ENCODE data around the gene ATP1A2.

The ATP1A2 gene

DNA sequence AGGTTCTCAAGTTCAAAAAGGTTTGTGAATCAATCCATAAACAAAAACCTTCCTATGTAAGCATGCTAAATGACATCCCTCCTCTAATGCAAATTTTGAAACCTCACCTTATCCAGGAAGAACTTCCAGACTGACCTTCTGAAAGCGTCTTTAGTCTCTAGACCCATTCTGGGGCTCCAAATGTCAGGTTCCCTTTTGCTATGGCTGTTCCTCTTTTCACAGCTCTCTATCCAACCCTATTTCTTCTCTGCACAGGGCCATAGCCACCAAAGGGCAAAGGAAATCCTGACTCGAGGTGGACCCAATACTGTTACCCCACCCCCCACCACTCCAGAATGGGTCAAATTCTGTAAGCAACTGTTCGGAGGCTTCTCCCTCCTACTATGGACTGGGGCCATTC, 39.2 kb downstream of the ATP1A2 start:
- no peak for DNase-seq

DNA sequence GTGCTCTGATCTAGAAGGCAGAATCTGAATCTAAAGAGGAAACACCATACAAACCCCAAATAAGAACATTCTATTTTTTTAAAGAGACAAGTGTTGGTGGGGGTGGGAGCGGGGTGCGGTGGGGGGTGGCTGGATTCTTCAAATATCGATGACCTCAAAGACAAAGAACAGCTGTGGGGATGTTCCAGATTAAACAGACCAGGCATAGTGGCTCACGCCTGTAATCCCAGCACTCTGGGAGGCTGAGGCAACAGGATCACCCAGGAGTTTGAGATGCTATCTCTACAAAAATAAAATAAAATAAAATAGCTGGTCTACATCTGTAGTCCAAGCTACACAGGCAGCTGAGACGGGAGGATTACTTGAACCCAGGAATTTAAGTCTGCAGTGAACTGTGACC, 40.8 kb downstream of the ATP1A2 start:
- no peak for DNase-seq

DNA sequence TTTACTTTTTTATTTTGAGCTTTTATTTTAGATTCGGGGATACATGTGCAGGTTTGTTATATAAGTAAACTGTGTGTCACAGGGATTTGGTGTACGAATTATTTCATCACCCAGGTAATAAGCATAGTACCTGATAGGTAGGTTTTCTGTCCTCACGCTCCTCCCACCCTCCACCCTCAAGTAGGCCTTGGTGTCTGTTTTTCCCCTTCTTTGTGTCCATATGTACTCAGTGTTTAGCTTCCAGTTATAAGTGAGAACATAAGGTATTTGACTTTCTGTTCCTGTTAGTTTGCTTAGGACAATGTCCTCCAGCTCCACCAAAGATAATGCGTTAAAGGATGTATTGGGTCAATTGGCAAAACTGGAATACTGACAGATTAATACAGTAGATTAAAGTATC, 41.6 kb downstream of the ATP1A2 start:
- DNase-seq, result no peak

DNA sequence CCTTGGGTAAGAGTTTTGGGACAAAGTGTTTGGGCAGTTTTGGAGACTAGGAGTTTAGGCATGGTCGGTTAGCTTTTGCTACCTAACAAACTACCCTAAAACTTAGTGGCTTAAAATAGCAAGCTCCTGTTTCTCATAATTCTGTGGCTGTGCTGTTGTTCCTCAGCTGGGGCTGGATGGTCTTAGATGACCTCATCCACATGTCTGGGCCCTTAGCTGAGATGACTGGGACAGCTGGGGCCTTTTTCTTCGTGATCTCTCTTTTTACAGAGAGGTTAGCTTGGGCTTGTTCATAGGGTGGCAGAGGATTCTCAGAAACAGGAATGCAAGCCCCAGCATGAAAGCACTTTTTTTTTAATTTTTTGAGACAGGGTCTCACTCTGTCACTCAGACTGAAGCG, 42.5 kb downstream of the ATP1A2 start:
- no peak for DNase-seq

DNA sequence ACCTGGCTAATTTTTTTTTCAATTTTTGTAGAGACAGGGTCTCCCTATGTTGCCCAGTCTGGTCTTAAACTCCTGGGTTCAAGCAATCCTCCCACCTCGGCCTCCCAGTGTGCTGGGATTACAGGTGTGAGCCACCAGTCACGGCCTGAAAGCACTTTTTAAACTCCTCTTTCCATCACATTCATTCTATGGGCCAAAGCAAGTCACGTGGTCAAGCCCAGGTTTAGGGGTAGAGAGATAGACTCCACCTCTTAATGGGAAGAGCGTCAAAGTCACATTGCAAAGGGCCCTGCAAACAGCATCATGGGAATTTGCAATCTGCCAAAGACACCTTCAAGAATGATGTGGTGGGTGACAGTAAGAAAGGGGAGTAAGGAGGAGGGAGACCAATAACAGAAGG, 43.0 kb downstream of the ATP1A2 start:
- DNase-seq, result no peak

DNA sequence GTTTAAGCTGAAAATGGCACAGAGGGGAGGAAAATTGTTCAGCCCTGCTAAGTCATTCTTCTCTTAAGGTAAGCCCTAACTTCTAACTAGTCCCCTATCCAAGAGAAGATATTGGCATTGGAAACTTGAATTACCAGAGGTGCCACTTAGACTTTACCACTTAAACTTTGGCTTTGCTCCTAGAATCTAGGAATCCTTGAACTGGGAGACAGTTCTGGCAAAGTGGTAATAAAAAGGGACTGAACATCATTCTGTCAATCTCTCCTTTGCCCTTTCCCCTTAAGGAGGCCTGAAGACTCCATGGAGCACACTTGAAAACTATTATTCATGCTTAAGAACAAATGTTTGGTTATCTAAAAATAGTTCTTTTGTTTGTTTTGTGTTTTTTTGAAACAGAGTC, 44.3 kb downstream of the ATP1A2 start:
- no peak for DNase-seq

DNA sequence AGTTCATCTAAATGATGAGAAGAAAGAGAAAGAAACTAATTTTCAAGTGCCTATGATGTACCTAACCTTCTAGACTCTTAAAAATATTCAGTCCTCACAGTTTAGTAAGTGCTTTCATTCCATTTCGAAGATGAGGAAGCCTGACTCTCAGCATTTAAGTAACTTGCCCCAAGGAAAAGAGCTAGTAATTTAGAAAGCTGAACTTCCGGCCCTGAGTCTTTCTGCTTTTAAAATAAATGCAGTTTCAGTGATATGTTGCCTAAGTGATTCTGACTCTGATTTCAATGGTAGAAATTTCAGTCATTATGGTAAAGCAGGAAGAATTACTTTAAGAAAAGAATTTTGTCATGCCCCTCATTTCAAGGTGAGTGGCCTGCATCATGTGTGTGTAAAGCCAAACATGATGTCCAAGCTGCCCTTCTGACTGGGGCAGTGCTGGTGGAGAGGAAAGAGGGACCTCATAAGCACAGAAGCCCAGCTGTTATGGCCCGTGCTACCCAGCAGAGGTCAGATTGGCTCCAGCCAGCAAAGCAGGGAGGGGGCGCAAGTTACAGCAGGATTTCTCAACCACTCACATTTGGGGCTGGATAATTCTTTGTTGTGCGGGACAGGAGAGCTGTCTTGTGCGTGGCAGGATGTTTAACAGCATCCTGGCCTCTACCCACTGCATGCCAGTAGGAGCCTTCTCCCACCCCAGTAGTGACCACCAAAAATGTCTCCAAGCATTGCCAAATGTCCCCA, 46.6 kb downstream of the ATP1A2 start:
- DNase-seq, result no peak

DNA sequence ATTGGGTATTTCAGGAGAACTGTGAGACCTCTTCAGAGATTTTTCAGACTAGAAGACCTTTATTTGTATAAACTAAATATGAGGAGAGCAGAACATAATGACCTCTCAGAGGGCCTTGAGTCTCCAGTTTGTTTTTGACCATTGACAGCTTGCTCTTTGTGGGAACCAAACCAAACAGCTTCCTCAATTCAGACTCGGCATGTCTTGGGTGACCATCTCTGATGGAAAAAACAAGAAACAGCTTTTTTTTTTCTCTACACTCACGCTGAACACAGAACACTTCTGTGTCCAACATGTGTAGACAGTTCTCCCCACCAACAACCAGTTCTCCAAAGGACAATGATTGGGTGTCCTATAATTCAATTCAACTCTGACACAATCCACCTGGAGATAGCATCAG, 47.4 kb downstream of the ATP1A2 start:
- no peak for DNase-seq

DNA sequence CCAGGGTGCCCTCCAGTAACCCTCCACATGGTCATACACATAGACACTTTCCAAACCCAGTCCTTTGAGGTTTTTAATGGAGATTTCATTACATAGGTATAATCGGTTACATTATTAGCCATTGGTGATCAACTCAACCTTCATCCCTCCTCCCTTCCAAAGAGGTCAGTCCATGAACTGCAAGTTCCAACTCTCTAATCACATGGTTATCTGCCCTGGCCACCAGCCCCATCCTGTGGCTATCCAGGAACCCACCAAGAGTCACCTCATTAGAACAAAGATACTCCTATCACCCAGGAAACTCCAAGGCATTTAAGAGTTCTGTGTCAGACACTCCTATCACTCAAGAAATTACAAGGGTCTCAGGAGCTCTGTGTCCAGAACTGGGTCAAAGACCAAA, 48.1 kb downstream of the ATP1A2 start:
- DNase-seq, result no peak

DNA sequence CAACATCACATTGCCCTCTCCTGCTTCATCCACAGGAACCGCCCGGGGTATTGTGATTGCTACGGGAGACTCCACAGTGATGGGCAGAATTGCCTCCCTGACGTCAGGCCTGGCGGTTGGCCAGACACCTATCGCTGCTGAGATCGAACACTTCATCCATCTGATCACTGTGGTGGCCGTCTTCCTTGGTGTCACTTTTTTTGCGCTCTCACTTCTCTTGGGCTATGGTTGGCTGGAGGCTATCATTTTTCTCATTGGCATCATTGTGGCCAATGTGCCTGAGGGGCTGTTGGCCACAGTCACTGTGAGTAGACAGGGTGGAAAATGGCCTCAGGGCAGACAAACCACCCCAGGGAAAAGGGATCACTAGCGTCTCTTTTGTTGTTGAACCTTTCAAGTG, 48.6 kb downstream of the ATP1A2 start:
- no peak for DNase-seq

DNA sequence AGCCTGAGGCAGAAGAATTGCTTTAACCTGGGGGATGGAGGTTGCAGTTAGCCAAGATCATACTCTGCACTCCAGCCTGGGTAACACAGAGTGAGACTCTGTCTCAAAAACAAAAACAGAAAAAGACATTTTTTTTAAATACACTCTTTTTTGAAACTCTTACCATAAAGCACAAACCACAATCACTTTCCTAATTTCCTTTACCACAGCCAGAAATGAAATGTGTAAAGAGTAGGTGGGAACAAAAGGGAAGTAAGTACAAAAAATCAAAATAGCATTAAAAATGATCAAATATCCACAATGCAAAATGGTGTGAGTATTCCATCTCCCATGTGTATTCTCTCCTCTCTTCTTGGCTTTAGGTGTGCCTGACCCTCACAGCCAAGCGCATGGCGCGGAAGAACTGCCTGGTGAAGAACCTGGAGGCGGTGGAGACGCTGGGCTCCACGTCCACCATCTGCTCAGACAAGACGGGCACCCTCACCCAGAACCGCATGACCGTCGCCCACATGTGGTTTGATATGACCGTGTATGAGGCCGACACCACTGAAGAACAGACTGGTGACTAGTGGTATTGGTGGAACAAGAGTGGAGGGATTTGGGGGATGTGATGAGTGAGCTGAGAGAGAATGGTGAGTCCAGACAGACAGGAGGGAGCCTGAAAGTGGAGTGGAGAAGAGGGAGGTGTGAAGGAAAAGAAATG, 50.8 kb downstream of the ATP1A2 start:
- no peak for DNase-seq

DNA sequence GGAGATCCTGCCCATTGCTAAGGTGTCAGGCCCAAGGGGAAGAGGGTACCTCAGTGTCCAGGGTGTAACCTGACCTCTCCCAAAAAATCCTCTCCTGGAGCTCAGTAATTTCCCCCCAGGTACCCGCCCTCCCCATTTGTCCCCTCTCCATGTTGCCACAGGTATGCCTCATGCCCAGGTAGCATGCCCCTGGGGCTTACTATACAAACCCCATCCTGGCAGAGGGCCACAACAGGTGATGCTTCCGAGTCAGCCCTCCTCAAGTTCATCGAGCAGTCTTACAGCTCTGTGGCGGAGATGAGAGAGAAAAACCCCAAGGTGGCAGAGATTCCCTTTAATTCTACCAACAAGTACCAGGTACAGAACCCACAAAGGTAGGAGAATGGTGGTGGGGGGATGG, 51.5 kb downstream of the ATP1A2 start:
- no peak for DNase-seq

DNA sequence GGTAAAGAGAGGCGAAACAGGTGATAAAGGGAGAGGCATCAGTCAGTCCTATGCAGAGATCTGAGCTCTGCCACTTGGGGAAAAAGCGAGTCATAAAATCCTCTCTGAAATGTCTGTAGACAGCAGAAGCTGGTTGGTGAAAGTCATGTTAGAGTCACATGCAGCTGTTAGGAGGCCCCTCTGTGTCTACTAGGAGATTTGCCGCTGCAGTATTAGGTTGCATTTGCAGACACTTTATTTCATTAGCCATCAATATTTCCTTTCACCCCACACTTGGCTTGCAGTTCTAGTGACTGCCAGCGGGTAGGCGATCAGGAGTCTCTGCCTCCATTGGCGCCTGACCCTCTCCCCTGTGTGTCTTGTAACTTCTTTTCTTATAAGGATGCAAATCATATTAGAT, 52.0 kb downstream of the ATP1A2 start:
- no peak for DNase-seq

DNA sequence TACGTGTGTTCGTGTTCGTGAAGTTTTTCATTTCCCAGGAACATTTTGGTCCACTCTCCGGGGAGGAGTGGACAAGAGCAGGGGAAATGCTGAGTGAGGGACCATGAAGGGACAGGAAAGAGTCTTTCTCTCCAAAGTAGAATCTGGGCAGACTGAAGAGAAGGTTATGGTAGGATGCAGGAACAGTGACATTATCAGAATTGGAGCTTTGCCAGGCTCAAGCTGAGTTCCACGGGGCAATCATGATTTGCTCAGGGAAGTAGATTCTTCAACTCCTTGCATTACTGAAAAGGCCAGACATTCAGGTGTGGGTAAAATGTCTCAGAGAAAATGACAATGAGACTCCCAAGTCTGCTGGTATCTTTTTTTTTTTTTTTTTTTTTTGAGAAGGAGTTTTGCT, 52.5 kb downstream of the ATP1A2 start:
- no peak for DNase-seq

DNA sequence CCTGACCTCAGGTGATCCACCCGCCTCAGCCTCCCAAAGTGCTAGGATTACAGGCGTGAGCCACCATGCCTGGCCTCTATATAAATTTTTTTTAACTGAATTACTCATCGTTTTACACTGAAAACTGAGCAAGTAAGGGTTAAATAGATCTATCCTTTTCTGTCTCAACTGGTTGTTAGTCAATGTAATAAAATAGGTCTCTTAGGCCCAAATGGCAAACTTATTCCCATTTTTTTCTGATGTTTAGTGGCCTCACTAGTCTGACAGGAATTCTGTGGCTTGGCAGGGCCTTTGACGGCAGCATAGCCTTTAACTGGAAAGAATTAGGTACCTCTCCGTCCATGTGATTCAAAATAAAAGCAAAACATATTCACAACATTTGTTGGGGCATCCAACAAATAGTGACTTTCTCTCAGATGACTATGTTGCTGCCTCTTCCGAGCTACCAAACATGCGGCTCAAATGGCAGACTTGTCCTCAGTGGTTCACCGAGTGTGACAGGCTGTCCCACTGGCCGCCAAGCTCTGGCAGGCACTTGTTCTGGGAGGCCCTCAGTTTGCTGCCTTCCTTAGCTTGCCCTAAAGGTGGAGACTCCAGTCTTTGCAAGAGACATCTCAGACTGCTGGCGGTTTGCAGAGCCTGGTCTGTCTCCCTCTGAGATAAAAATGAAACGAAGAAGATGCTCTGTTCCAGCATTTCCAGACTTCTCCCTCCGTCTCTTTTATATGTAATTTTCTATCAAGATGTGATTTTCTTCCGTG, 53.2 kb downstream of the ATP1A2 start:
- no peak for DNase-seq

DNA sequence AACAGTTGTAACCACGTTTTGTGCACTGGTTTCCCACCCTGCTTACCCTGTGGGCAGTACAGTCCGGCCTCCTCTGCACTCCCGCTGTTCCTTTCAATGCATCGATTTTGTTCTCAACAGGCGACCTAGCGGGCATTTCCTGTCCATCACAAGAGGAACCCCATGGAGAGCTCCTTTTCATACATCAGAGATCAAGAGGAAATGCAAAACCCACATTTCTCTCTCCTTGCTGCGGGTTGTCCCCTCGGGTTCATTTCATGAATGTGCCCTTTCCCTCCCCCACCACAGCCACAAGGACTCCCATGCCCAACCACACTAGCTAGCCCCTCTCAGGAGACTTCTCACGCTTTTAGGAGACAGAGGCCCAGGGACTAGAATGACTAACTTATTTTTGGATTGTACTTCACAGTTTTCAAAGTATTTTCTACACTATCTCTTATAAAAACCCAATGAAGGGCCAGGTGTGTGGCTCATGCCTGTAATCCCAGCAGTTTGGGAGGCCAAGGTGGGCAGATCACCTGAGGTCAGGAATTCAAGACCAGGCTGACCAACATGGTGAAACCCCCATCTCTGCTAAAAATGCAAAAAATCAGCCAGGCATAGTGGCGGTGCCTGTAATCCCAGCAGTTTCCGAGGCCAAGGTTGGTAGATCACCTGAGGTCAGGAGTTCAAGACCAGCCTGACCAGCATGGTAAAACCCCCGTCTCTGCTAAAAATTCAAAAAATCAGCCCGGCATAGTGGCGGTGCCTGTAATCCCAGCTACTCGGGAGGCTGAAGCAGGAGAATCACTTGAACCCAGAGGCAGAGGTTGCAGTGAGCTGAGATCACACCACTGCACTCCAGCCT, 54.2 kb downstream of the ATP1A2 start:
- no peak for DNase-seq

DNA sequence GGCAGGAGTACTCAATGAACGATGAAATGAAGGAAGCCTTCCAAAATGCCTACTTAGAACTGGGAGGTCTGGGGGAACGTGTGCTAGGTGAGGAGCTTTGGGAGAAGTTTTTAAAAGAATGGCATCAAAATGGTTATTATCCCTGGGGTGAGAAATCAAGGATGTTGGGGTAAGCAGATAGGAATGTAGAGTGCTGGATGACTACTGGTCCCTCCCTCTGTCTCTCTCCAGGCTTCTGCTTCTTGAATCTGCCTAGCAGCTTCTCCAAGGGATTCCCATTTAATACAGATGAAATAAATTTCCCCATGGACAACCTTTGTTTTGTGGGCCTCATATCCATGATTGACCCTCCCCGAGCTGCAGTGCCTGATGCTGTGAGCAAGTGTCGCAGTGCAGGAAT, 55.8 kb downstream of the ATP1A2 start:
- no peak for DNase-seq

DNA sequence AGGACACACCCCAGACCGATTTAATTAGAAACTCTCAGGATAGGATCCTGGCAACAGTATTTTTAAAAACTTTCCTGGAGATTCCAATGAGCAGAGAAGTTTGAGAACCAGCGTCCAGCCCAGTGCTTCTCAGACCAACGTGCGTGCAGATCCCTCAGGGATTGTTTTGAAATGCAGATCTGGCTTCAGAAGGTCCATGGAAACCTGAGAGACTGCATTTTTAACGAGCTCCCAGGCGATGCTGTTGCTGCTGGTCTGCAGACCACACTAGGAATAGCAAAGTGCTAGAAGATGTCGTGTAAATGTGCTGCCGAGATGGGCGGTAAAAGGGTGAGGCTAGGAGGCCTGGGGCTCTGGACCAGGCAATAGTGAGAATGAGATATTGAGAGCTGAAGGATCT, 56.4 kb downstream of the ATP1A2 start:
- DNase-seq, result no peak

DNA sequence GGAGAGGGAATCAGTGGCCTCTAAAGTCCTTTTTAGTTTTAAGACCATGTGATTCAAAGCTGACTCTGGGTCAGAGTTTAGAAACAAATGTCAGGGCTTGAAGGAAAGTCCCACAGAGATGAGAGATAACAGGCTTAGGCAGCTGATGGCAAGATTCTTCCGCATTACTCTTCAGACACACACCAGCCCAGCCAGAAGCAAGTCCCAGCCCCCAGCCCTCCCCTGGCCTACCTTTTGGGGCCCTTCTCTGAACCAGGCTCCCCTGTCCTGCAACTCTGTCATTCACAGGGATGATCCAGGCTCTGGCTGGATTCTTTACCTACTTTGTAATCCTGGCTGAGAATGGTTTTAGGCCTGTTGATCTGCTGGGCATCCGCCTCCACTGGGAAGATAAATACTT, 61.7 kb downstream of the ATP1A2 start:
- no peak for DNase-seq

DNA sequence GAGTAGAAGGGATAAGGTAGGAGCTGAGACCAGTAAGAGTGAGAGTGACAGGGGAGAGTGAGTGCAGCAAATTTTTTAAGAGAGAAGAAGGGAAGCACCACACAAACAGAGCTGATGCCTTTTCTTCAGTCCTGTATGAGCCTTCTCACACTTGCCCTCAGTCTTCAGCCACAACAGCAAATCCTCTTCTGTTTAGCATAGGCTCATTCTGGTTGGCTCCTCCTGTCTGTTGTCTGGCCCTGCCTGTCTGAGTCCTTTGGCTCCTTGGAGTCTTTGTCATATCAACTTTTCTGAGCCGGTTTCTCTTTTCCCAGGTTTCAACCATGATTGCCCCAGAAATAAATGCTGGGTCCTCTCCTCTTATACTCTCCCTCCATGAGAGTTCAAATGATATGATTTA, 62.1 kb downstream of the ATP1A2 start:
- DNase-seq, result no peak

DNA sequence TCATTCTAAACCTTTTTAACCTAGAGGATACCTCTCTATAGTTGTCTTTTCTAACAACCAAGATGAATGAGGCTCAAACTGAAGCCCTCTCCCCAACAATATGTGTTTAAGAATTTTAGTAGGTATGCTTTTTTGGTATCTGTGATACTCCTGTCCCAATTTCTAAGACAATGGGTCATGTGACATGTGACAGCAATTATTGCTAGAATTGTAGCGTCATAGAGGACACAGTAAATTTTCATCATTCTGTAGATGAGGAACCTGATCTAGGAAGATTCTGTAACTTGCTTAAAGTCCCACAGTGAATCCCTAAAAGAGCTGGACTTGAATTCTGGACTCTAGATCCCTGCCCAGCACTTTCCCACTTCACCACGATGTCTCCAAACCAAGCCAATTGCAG, 63.2 kb downstream of the ATP1A2 start:
- no peak for DNase-seq

DNA sequence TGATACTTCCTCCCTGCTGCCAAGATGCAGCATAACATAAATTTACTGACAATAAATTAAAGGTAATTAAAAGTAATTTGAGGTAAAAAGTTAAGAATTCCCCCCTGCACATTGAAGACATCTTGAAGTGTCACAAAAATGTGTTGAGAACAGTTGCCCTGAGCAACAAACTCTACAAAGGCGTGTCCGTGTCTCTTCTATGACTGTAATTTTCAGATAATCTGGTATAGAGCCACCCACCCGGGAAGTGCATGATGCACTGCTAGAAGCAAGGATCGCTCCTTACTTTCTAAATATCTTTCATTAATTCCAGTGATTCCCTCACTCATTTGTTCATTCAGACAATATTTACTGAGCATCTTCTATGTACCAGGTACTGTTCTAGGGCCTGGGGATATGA, 63.8 kb downstream of the ATP1A2 start:
- DNase-seq, result no peak

DNA sequence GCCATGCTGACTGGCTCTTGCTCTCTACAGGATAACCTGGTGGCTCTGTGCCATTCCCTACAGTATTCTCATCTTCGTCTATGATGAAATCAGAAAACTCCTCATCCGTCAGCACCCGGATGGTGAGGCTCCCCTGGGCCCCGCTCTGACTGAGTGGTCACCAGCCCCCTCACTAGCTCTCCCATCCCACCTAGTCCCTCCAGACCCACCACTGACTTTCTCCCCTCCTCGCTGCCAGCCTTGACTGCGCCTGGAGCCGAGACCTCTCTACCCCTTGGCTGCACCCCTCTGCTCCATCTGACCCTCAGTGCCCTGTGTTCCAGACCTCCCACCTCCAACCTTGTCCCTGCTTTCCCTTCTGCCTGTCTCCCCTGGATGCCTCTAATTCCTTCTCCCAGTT, 70.7 kb downstream of the ATP1A2 start:
- DNase-seq, result no peak

Measured in NCI-H2171 treated with DMSO at 0.1 percent for 48 hours (cell line).